GM23338 (cell line): ENCODE data around the gene SFT2D2. TPM values are rescaled to one million over a fixed set of nuclear protein-coding genes. Genes with fewer than 3 reads are reported as not detected.

Experiments
- ATAC-seq: fragments of 200-7000 bp; cut with Tn5 transposase; 3 replicates; pipeline ENCODE4 v1.9.1; 2020
- DNase-seq: peaks from one replicate; pipeline ENCODE4 v3.0.0-alpha.2; 2015; ENCODE audit warnings: low spot score
- H2AFZ ChIP-seq: fragments of 200-600 bp; sonication (generic); 2 replicates; pipeline ENCODE4 v1.8.0; 2016; ENCODE audit warnings: antibody characterized with exemption, mild to moderate bottlenecking, moderate library complexity
- H3F3A ChIP-seq: fragments of 200-600 bp; sonication (generic); replicated peaks from 2 replicates; pipeline ENCODE4 v1.8.0; 2017; ENCODE audit warnings: antibody characterized with exemption, mixed run types, low read depth
- H3K27ac ChIP-seq: fragments of 200-600 bp; sonication (generic); 2 replicates; pipeline ENCODE4 v1.6.1; 2016; ENCODE audit warnings: low read depth
- H3K27me3 ChIP-seq: fragments of 200-600 bp; sonication (generic); 2 replicates; pipeline ENCODE4 v1.8.0; 2016; ENCODE audit warnings: mild to moderate bottlenecking, mixed run types, moderate library complexity; ENCODE audit not compliant: insufficient read depth
- H3K36me3 ChIP-seq: fragments of 200-600 bp; sonication (generic); 2 replicates; pipeline ENCODE4 v1.8.0; 2016; ENCODE audit warnings: mild to moderate bottlenecking; ENCODE audit not compliant: insufficient read depth
- H3K4me1 ChIP-seq: fragments of 200-600 bp; sonication (generic); 2 replicates; pipeline ENCODE4 v1.8.0; 2016; ENCODE audit warnings: mild to moderate bottlenecking, moderate library complexity; ENCODE audit not compliant: insufficient read depth
- H3K4me2 ChIP-seq: fragments of 200-600 bp; sonication (generic); 2 replicates; pipeline ENCODE4 v1.7.1; 2017; ENCODE audit warnings: mixed run types
- H3K4me3 ChIP-seq: fragments of 200-600 bp; sonication (generic); 2 replicates; pipeline ENCODE4 v1.6.1; 2016; ENCODE audit warnings: mixed run types
- H3K79me2 ChIP-seq: fragments of 200-600 bp; sonication (generic); replicated peaks from 2 replicates; pipeline ENCODE4 v1.8.0; 2017; ENCODE audit warnings: mild to moderate bottlenecking; ENCODE audit not compliant: insufficient read depth
- H3K9me2 ChIP-seq: fragments of 200-600 bp; sonication (generic); 2 replicates; pipeline ENCODE4 v1.8.0; 2017; ENCODE audit not compliant: insufficient read depth
- H4K20me1 ChIP-seq: fragments of 200-600 bp; sonication (generic); replicated peaks from 2 replicates; pipeline ENCODE4 v1.8.0; 2017; ENCODE audit warnings: mild to moderate bottlenecking; ENCODE audit not compliant: insufficient read depth
- H3K27ac Mint-ChIP-seq: 2 replicates; pipeline ENCODE4 v1.8.0; 2020; ENCODE audit warnings: inconsistent platforms, mild to moderate bottlenecking, moderate library complexity, mixed read lengths
- H3K27me3 Mint-ChIP-seq: 3 replicates; pipeline ENCODE4 v1.8.0; 2022; ENCODE audit warnings: low read depth, mild to moderate bottlenecking, moderate library complexity, mixed read lengths, inconsistent platforms; ENCODE audit not compliant: insufficient read depth, poor library complexity
- H3K36me3 Mint-ChIP-seq: 3 replicates; pipeline ENCODE4 v1.8.0; 2021; ENCODE audit warnings: low read depth, mild to moderate bottlenecking, inconsistent platforms, moderate library complexity, mixed read lengths
- H3K4me1 Mint-ChIP-seq: 3 replicates; pipeline ENCODE4 v1.8.0; 2020; ENCODE audit warnings: mild to moderate bottlenecking, inconsistent platforms, mixed read lengths
- H3K4me3 Mint-ChIP-seq: 3 replicates; pipeline ENCODE4 v1.8.0; 2021; ENCODE audit warnings: moderate library complexity, mild to moderate bottlenecking, inconsistent platforms, mixed read lengths
- H3K9me3 Mint-ChIP-seq: 3 replicates; pipeline ENCODE4 v1.8.0; 2020; ENCODE audit warnings: moderate library complexity, mild to moderate bottlenecking, inconsistent platforms, mixed read lengths
- EZH2 ChIP-seq: fragments of 200-600 bp; sonication (generic); IDR thresholded peaks from one replicate; pipeline ENCODE4 v1.8.0; 2017; ENCODE audit warnings: antibody characterized with exemption, mild to moderate bottlenecking, low read depth; ENCODE audit not compliant: unreplicated experiment
- EZH2phosphoT487 ChIP-seq: fragments of 200-600 bp; sonication (generic); IDR thresholded peaks from one replicate; pipeline ENCODE4 v1.8.1; 2018; ENCODE audit warnings: antibody characterized with exemption; ENCODE audit not compliant: unreplicated experiment
- NANOG ChIP-seq: IDR thresholded peaks from 2 replicates; pipeline ENCODE4 v1.6.1; 2016; ENCODE audit warnings: antibody characterized with exemption, borderline replicate concordance
- POLR2AphosphoS5 ChIP-seq: IDR thresholded peaks from 2 replicates; pipeline ENCODE4 v1.6.1; 2016; ENCODE audit warnings: antibody characterized with exemption, low read depth
- STAT1 ChIP-seq: IDR thresholded peaks from one replicate; pipeline ENCODE4 v1.6.1; 2016; ENCODE audit warnings: antibody characterized with exemption; ENCODE audit not compliant: unreplicated experiment
- ZNF114 ChIP-seq: fragments of 250-450 bp; sonication (Bioruptor Pico); IDR thresholded peaks from 2 replicates; pipeline ENCODE4 v1.5.0; 2020; ENCODE audit warnings: mild to moderate bottlenecking, moderate library complexity
- ZNF462 ChIP-seq: fragments of 250-450 bp; sonication (Bioruptor Pico); IDR thresholded peaks from 2 replicates; pipeline ENCODE4 v1.5.0; 2020; ENCODE audit warnings: mild to moderate bottlenecking, moderate library complexity
- polyA plus RNA-seq: library from polyadenylated mRNA; unstranded; fragments of >200 nt; fragmentation: Nextera tagmentation; extraction: Ambion mirVana; gene quantifications from 2 replicates; pipeline ENCODE4 v1.2.1, GENCODE V29; 2016
- total RNA-seq: library from RNA; depleted of rRNA; stranded (reverse); fragments of >200 nt; shearing (Covaris generic); gene quantifications from 2 replicates; pipeline ENCODE4 v1.2.3, GENCODE V29; 2014
- TF ChIP-seq, protein P1 (sequence below), 2 experiments: fragments of 200-600 bp in 1 of 2; sonication (generic) in 1 of 2; conservative IDR thresholded peaks; 2 replicates each; pipeline versions ENCODE4 v1.5.1 to v1.6.1; 2016 to 2017; ENCODE audit warnings: antibody characterized with exemption in 2 of 2, low read depth in 2 of 2, mild to moderate bottlenecking in 2 of 2, moderate library complexity in 1 of 2
- TF ChIP-seq, protein P2 (sequence below): IDR thresholded peaks from one replicate; pipeline ENCODE4 v1.6.1; 2018; ENCODE audit warnings: antibody characterized with exemption; ENCODE audit not compliant: unreplicated experiment

Gene SFT2D2
- total and polyA plus RNA-seq, 2 experiments from 2014 or later = 7.6 to 27.2 TPM

DNA sequence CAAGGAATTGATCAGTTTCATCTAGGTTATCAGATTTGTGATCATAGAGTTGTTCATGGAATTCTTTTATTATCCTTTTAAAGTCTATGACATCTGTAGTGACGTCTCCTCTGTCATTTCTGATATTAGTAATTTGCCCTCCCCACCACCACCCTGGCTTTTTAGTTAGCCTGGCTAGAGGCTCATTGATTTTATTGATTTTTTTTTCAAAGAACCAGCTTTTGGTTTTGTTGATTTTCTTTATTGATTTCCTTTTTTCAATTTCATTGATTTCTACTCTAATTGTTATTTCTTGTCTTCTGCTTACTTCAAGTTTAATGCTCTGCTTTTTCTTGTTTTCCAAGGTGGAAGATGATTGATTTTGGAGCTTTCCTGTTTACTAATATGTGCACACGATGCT, 31.6 kb downstream of the SFT2D2 start (continued):
- TF ChIP-seq POLR2AphosphoS5 = no peak
- TF ChIP-seq, protein P1, sequence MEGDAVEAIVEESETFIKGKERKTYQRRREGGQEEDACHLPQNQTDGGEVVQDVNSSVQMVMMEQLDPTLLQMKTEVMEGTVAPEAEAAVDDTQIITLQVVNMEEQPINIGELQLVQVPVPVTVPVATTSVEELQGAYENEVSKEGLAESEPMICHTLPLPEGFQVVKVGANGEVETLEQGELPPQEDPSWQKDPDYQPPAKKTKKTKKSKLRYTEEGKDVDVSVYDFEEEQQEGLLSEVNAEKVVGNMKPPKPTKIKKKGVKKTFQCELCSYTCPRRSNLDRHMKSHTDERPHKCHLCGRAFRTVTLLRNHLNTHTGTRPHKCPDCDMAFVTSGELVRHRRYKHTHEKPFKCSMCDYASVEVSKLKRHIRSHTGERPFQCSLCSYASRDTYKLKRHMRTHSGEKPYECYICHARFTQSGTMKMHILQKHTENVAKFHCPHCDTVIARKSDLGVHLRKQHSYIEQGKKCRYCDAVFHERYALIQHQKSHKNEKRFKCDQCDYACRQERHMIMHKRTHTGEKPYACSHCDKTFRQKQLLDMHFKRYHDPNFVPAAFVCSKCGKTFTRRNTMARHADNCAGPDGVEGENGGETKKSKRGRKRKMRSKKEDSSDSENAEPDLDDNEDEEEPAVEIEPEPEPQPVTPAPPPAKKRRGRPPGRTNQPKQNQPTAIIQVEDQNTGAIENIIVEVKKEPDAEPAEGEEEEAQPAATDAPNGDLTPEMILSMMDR (conservative IDR thresholded peaks at IDR 0.05; ENCODE audit: low read depth in 2 of 2) = no peak

GRCh38 chr1:168259567-168259966, 33.8 kb downstream of the SFT2D2 start:
- Histone ChIP-seq H3K79me2 (0 out of 2 replicates have a peak, but pooled peaks cover 4% of the 10 kb centered on the region), H3K27me3 (no peaks in the 10 kb centered on the region), H3K36me3 (peaks cover 19% of the 10 kb centered on the region), H3K4me1 (peaks cover 17% of the 10 kb centered on the region), H4K20me1 (no peaks in the 10 kb centered on the region), H3K4me3 (no peak overlapping the region), H3K4me2 (peak overlapping the region; percentile 50), H3K27ac (no peak overlapping the region), H3K9me2 (0 out of 2 replicates have a peak, but pooled peaks cover 5% of the 10 kb centered on the region), H3F3A (no peaks in the 10 kb centered on the region), H2AFZ (no peak overlapping the region)
- TF ChIP-seq, protein P2, sequence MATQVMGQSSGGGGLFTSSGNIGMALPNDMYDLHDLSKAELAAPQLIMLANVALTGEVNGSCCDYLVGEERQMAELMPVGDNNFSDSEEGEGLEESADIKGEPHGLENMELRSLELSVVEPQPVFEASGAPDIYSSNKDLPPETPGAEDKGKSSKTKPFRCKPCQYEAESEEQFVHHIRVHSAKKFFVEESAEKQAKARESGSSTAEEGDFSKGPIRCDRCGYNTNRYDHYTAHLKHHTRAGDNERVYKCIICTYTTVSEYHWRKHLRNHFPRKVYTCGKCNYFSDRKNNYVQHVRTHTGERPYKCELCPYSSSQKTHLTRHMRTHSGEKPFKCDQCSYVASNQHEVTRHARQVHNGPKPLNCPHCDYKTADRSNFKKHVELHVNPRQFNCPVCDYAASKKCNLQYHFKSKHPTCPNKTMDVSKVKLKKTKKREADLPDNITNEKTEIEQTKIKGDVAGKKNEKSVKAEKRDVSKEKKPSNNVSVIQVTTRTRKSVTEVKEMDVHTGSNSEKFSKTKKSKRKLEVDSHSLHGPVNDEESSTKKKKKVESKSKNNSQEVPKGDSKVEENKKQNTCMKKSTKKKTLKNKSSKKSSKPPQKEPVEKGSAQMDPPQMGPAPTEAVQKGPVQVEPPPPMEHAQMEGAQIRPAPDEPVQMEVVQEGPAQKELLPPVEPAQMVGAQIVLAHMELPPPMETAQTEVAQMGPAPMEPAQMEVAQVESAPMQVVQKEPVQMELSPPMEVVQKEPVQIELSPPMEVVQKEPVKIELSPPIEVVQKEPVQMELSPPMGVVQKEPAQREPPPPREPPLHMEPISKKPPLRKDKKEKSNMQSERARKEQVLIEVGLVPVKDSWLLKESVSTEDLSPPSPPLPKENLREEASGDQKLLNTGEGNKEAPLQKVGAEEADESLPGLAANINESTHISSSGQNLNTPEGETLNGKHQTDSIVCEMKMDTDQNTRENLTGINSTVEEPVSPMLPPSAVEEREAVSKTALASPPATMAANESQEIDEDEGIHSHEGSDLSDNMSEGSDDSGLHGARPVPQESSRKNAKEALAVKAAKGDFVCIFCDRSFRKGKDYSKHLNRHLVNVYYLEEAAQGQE = no peak
- peak; percentile 95 for TF ChIP-seq NANOG
- H3K36me3 Mint-ChIP-seq = peaks cover 51% of the 10 kb centered on the region
- peaks cover 41% of the 10 kb centered on the region for H3K9me3 Mint-ChIP-seq
- DNase-seq (no peak), ATAC-seq (no peak)
- no peak overlapping the region for H3K4me3 Mint-ChIP-seq
- peaks cover 24% of the 10 kb centered on the region for H3K4me1 Mint-ChIP-seq
- no peak overlapping the region for H3K27ac Mint-ChIP-seq
- peaks cover 2% of the 10 kb centered on the region for H3K27me3 Mint-ChIP-seq

GRCh38 chr1:168260393-168260792, 34.6 kb downstream of the SFT2D2 start:
- Histone ChIP-seq H2AFZ (no peak overlapping the region), H3F3A (no peaks in the 10 kb centered on the region), H3K9me2 (0 out of 2 replicates have a peak, but pooled peaks cover 5% of the 10 kb centered on the region), H4K20me1 (no peaks in the 10 kb centered on the region), H3K27me3 (no peaks in the 10 kb centered on the region), H3K27ac (no peak overlapping the region), H3K79me2 (0 out of 2 replicates have a peak, but pooled peaks cover 4% of the 10 kb centered on the region), H3K4me2 (peak overlapping the region; percentile 50), H3K36me3 (peaks cover 19% of the 10 kb centered on the region), H3K4me1 (peaks cover 17% of the 10 kb centered on the region), H3K4me3 (no peak overlapping the region)
- H3K9me3 Mint-ChIP-seq = peaks cover 41% of the 10 kb centered on the region
- peaks cover 44% of the 10 kb centered on the region for H3K36me3 Mint-ChIP-seq
- H3K4me1 Mint-ChIP-seq = peaks cover 24% of the 10 kb centered on the region
- H3K27ac Mint-ChIP-seq = peak overlapping the region; percentile 51; the same call in 1 of the 2 replicates
- no peak overlapping the region for H3K4me3 Mint-ChIP-seq
- ATAC-seq (no peak), DNase-seq (peak; percentile 10)
- peaks cover 2% of the 10 kb centered on the region for H3K27me3 Mint-ChIP-seq
- TF ChIP-seq POLR2AphosphoS5 (no peak), ZNF462 (CRISPR knock-in tag) (no peak), STAT1 (no peak), EZH2phosphoT487 (no peak), EZH2 (no peak), ZNF114 (CRISPR knock-in tag) (no peak)
